Neutrophil (primary cell): ENCODE data around the gene NFATC3.
A peak's percentile ranks its signal among the peaks of the same experiment; 100 is the strongest.
"Not testable (repeated sequence)": the region's sequence is repeated elsewhere in the genome, so short reads cannot be mapped to it uniquely, and the experiment has no call there.

ENCODE experiments used
- H3K27ac ChIP-seq: fragments of 200-600 bp; sonication (generic); 2 replicates; pipeline ENCODE4 v1.5.1; 2016; ENCODE audit warnings: mild to moderate bottlenecking, moderate library complexity
- H3K27me3 ChIP-seq: fragments of 200-600 bp; sonication (generic); 2 replicates; pipeline ENCODE4 v1.6.0; 2016; ENCODE audit warnings: mild to moderate bottlenecking
- H3K36me3 ChIP-seq: fragments of 200-600 bp; sonication (generic); 2 replicates; pipeline ENCODE4 v1.5.1; 2017
- H3K4me1 ChIP-seq, 2 experiments: fragments of 200-600 bp in 1 of 2; sonication (generic) in 1 of 2; 1 replicate in 1 of 2; 2 replicates in 1 of 2; pipeline versions ENCODE4 v1.5.1 to v1.6.1; 2013 to 2016; ENCODE audit warnings: low read depth in 1 of 2, low read length in 1 of 2, mild to moderate bottlenecking in 1 of 2, moderate library complexity in 1 of 2; ENCODE audit not compliant: control insufficient read depth in 1 of 2, insufficient read depth in 1 of 2
- H3K4me3 ChIP-seq, 2 experiments: fragments of 200-600 bp in 1 of 2; sonication (generic) in 1 of 2; 1 replicate in 1 of 2; 2 replicates in 1 of 2; pipeline ENCODE4 v1.5.1; 2013 to 2016; ENCODE audit warnings: low read depth in 1 of 2, low read length in 1 of 2, mild to moderate bottlenecking in 1 of 2, moderate library complexity in 1 of 2
- H3K9me3 ChIP-seq: fragments of 200-600 bp; sonication (generic); 2 replicates; pipeline ENCODE4 v1.5.1; 2016
- TF ChIP-seq, protein P1 (sequence below): fragments of 200-600 bp; sonication (generic); IDR thresholded peaks from 2 replicates; pipeline ENCODE4 v1.5.1; 2016; ENCODE audit warnings: antibody characterized with exemption

Gene NFATC3

DNA sequence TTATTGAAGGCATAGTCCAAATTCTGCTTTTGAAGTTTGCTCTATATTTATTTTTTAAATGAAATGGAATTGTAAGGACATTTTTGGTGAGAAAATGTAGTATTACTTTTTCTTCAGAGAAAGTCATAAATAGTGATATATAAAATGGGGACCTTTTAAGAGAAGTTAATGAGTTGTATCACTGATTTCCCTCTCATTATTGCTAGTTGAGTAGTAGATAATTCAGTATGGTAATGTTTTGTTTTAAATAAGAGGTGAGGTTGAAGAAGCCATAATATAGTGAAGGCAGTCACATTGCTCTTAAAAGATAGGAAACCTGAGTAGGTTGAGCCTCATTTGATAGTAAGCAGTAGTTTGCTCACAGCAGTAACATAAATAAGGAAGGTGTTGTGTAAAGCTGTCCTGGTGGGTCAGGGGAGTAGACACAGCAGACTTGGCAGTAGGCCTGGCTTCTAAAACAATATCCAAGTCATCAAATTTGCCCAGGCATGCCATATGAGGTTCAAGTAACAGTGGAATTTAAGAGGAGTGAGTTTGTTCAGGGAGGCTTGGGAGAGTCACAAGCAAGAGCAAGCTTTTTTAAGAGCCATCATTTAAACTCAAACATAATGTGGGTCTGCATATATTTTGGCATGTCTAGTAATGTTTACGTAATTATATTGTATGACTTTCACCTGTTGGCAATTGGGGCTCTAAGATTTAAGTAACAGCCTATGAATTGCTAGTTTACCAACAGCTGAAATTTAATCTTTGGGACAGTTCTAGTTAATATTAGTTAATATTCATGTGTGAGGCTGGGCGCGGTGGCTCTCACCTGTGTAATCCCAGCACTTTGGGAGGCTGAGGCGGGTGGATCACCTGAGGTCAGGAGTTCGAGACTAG lies 6.5 kb downstream of the NFATC3 start:
- H3K4me1 ChIP-seq: peaks cover 34 to 55% of the 10 kb centered on the region in 2 experiments
- H3K36me3 ChIP-seq: no peaks in the 10 kb centered on the region
- H3K4me3 ChIP-seq: no peak overlapping the region
- H3K27me3 ChIP-seq: no peaks in the 10 kb centered on the region
- TF ChIP-seq, protein P1, sequence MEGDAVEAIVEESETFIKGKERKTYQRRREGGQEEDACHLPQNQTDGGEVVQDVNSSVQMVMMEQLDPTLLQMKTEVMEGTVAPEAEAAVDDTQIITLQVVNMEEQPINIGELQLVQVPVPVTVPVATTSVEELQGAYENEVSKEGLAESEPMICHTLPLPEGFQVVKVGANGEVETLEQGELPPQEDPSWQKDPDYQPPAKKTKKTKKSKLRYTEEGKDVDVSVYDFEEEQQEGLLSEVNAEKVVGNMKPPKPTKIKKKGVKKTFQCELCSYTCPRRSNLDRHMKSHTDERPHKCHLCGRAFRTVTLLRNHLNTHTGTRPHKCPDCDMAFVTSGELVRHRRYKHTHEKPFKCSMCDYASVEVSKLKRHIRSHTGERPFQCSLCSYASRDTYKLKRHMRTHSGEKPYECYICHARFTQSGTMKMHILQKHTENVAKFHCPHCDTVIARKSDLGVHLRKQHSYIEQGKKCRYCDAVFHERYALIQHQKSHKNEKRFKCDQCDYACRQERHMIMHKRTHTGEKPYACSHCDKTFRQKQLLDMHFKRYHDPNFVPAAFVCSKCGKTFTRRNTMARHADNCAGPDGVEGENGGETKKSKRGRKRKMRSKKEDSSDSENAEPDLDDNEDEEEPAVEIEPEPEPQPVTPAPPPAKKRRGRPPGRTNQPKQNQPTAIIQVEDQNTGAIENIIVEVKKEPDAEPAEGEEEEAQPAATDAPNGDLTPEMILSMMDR: no peak
- no peaks in the 10 kb centered on the region for H3K9me3 ChIP-seq
- H3K27ac ChIP-seq: peak overlapping the region; percentile 54

DNA sequence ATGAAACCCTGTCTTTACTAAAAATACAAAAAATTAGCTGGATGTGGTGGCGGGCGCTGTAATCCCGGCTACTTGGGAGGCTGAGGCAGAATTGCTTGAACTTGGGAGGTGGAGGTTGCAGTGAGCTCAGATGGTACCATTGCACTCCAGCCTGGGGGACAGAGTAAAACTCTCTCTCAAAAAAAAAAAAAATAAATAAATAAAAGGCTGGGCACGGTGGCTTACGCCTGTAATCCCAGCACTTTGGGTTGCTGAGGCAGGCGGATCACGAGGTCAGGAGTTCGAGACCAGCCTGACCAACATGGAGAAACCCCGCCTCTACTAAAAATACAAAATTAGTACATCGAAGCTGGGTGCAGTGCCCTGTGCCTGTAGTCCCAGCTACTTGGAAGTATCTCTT lies 7.1 kb downstream of the NFATC3 start:
- not testable (repeated sequence) for H3K9me3 ChIP-seq, H3K27me3 ChIP-seq, H3K36me3 ChIP-seq, H3K4me3 ChIP-seq, H3K27ac ChIP-seq
- peaks cover 27 to 49% of the 10 kb centered on the region in 2 experiments for H3K4me1 ChIP-seq

DNA sequence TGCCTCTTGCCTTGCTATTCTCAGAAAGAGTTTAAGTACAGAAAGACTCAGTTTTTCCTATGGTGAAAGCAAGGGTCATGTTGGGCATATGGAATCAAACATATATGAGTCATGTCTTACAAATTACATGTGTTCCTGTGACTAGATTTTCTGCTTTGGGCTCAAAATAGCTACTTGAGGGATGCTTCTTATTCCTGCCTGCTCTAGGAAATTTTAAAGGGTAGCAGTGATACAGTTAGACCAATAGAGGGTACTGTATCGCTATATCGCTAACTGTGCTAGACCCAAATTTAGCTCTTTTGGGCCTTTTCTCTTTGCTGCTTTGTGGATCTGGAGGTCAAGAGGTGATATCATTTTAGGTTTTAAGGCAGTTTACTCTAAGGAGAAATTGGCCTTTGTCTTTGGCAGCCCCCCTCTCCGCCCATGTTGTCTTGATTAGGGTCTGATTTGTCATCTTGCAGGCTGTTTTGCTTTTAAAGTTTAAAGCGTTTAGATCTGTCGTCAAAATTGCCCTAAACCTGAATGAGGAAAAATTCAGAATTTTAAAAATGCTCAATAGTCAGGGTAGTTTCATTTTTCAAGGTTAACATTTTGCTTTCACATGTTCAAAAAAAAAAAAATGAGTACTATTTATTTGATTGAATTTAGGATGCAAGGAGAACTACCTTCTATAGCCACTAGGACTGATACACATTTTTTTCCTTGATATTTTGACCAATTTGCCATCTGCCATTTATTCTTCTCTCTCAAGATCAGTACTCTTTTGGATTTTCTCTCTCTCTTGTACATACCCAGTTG lies 8.8 kb downstream of the NFATC3 start:
- Histone ChIP-seq H3K36me3 (peaks cover 8% of the 10 kb centered on the region), H3K27me3 (no peaks in the 10 kb centered on the region), H3K4me3 (no peak overlapping the region), H3K27ac (no peak overlapping the region), H3K4me1 (peaks cover 20 to 34% of the 10 kb centered on the region in 2 experiments), H3K9me3 (no peaks in the 10 kb centered on the region)
- TF ChIP-seq, protein P1: no peak

DNA sequence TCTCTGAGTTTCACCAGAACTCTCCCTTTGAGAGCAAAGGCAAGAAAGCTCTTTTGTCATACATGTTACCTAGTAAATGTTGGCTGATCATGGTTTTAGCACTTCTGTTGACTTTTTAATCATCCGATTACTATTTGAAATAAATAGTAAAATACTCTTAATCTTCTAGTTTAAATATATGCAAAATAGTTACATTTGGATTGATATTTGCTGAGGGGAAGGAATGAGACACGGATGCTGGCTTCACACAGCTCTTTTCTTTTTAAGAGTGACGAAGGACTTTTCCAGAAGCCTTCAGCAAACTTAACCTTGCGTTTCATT lies 9.4 kb downstream of the NFATC3 start:
- TF ChIP-seq, protein P1: no peak
- Histone ChIP-seq H3K4me3 (no peak overlapping the region), H3K4me1 (peaks cover 20 to 33% of the 10 kb centered on the region in 2 experiments), H3K27ac (no peak overlapping the region), H3K27me3 (no peaks in the 10 kb centered on the region), H3K36me3 (peaks cover 8% of the 10 kb centered on the region), H3K9me3 (no peaks in the 10 kb centered on the region)

DNA sequence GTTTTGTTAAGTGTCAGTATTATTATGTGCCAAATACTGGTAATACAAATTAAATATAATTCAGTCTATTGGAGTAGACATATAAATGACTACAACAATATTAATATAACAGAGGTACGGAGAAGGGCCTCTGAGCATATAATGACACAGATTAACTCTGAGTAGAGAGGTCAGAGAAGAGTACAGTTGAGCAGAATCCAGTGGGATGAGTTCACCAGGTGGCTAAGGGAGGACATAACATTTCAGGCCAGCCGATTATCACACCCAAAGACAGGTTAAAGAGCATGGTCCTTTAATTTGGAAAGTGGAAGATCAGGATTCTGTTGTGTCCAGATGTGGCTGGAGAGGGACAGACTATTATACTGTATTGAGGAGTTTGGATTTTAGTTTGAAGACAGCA lies 11.3 kb downstream of the NFATC3 start:
- Histone ChIP-seq H3K4me3 (no peak overlapping the region), H3K36me3 (peaks cover 8% of the 10 kb centered on the region), H3K4me1 (peaks cover 8 to 15% of the 10 kb centered on the region in 2 experiments), H3K27me3 (no peaks in the 10 kb centered on the region), H3K9me3 (no peaks in the 10 kb centered on the region), H3K27ac (no peak overlapping the region)
- TF ChIP-seq, protein P1: no peak

DNA sequence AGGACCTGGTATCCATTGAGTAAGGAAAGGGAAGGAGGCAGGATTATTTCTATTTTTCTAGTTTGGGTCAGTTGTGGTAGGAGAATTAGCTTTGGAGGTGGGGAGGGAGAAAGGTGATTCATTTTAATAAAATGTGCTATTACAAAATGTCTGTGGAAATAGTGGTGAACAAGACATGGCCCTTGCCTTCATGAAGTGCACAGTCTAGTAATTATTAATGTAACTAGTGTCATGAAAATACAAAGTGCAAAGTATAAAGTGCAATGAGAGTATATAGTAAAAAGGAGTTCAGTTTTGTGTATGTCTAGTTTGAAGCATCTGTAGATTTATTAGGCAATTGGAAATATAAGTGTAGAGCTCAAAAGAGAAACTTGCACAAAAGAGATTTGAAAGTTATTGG lies 11.9 kb downstream of the NFATC3 start:
- Histone ChIP-seq H3K9me3 (no peaks in the 10 kb centered on the region), H3K36me3 (peaks cover 8% of the 10 kb centered on the region), H3K4me3 (no peak overlapping the region), H3K4me1 (peaks cover 4 to 9% of the 10 kb centered on the region in 2 experiments), H3K27me3 (no peaks in the 10 kb centered on the region), H3K27ac (no peak overlapping the region)
- TF ChIP-seq, protein P1: no peak
